K562 (cell line): Measurements from ENCODE around the gene ZNF787. TPM values are rescaled to one million over a fixed set of nuclear protein-coding genes. Genes with fewer than 3 reads are reported as not detected.

Source experiments
- CEBPG ChIP-seq, 3 experiments: fragments of 200-800 bp in 1 of 3; sonication (Bioruptor generic) in 1 of 3; sonication (generic) in 1 of 3; formaldehyde crosslinking in 1 of 3; IDR thresholded peaks in 2 of 3; conservative IDR thresholded peaks in 1 of 3; 2 replicates each; pipeline versions ENCODE4 v1.6.1 to v1.8.0; 2016 to 2022; ENCODE audit warnings: missing compliant biosample characterization in 2 of 3, missing genetic modification characterization in 2 of 3, mild to moderate bottlenecking in 1 of 3, missing genetic modification reagents in 1 of 3
- CREB3 ChIP-seq: fragments of 450-650 bp; conservative IDR thresholded peaks from 2 replicates; pipeline ENCODE4 v1.6.1; 2016; ENCODE audit warnings: missing genetic modification characterization, low read depth, mild to moderate bottlenecking, missing compliant biosample characterization, moderate library complexity
- ELK3 ChIP-seq: fragments of 450-650 bp; formaldehyde crosslinking; IDR thresholded peaks from 2 replicates; pipeline ENCODE4 v1.4.0; 2020; ENCODE audit warnings: mild to moderate bottlenecking
- GMEB1 ChIP-seq: fragments of 250-450 bp; sonication (Bioruptor Pico); IDR thresholded peaks from 2 replicates; pipeline ENCODE4 v1.4.0; 2020; ENCODE audit warnings: mild to moderate bottlenecking
- KAT8 ChIP-seq: fragments of 450-650 bp; IDR thresholded peaks from 2 replicates; pipeline ENCODE4 v1.6.1; 2016; ENCODE audit warnings: low read depth, mild to moderate bottlenecking
- NCOA6 ChIP-seq: fragments of 450-650 bp; IDR thresholded peaks from 2 replicates; pipeline ENCODE4 v1.6.1; 2017; ENCODE audit warnings: mild to moderate bottlenecking
- NR1H2 ChIP-seq: sonication (generic); formaldehyde crosslinking; IDR thresholded peaks from 2 replicates; pipeline ENCODE4 v1.4.0; 2020; ENCODE audit warnings: mild to moderate bottlenecking, missing genetic modification reagents
- ZNF668 ChIP-seq: fragments of 250-450 bp; sonication (Bioruptor Pico); IDR thresholded peaks from 2 replicates; pipeline ENCODE4 v1.8.0; 2022; ENCODE audit warnings: mild to moderate bottlenecking, inconsistent platforms
- polyA plus RNA-seq, 8 experiments: library from polyadenylated mRNA; depleted of rRNA in 4 of 8; stranded (reverse) in 5 of 8; unstranded in 3 of 8; fragments of >200 nt; fragmentation: Nextera tagmentation in 2 of 8; fragmentation: Illumina TruSeq in 1 of 8; extraction: Ambion mirVana in 2 of 8; extraction: Trizol in 1 of 8; gene quantifications; 2 replicates each; pipeline versions ENCODE4 v1.2.1 to v1.2.3, GENCODE V29; 2011 to 2014; ENCODE audit warnings: inconsistent platforms in 1 of 8, missing spikeins in 1 of 8
- total RNA-seq, 7 experiments: library from RNA; depleted of rRNA in 6 of 7; stranded (reverse); fragments of >200 nt in 6 of 7; fragmentation: Illumina TruSeq in 2 of 7; extraction: Trizol in 2 of 7; gene quantifications; 2 replicates each; pipeline versions ENCODE4 v1.2.1 to v1.2.3, GENCODE V29; 2011 to 2021; ENCODE audit warnings: low replicate concordance in 1 of 7
- TF ChIP-seq, protein P1 (sequence below): sonication (generic); formaldehyde crosslinking; IDR thresholded peaks from 2 replicates; pipeline ENCODE4 v1.8.0; 2022; ENCODE audit warnings: mild to moderate bottlenecking, low read depth, missing genetic modification reagents

Gene ZNF787
- total and polyA plus RNA-seq, 9 of the 15 experiments (the other 6 are each of a cell fraction or from before 2014, with no cell fraction given): 0.45 to 77.6 (median 7.3) TPM

DNA sequence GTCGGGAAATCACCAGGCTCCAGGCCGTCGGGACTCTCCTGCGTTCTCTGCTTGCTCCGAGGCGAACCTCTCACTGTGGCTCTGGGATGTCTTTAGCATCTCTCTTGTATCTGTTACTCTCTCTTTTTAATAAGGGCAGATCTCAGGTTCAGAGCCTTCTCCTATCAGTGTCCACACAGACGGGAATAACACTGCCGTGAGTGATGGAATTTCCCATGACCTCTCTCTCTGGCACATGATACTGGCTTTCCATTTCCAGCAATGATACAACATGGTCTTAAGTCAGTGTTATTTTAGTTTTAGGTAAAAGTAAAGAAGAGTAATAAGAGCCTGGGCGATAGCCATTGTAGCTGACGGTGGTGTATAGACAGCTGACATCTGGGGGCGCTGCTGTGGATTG, 29.3 kb upstream of the ZNF787 start (continued):
- TF ChIP-seq CEBPG (CRISPR knock-in tag; IDR thresholded peaks at IDR 0.05) (no peak), CEBPG (tag; conservative IDR thresholded peaks at IDR 0.05 in 1 of 2, IDR thresholded peaks at IDR 0.05 in 1 of 2) (no peak), GMEB1 (CRISPR knock-in tag) (no peak), ZNF668 (CRISPR knock-in tag) (no peak), NCOA6 (no peak), KAT8 (no peak), NR1H2 (no peak), ELK3 (CRISPR knock-in tag) (no peak), CREB3 (tag) (no peak)
- TF ChIP-seq, protein P1, sequence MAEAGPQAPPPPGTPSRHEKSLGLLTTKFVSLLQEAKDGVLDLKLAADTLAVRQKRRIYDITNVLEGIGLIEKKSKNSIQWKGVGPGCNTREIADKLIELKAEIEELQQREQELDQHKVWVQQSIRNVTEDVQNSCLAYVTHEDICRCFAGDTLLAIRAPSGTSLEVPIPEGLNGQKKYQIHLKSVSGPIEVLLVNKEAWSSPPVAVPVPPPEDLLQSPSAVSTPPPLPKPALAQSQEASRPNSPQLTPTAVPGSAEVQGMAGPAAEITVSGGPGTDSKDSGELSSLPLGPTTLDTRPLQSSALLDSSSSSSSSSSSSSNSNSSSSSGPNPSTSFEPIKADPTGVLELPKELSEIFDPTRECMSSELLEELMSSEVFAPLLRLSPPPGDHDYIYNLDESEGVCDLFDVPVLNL (CRISPR knock-in tag): no peak
